ENCODE measurements around the gene RPS25. TPM values are rescaled to one million over a fixed set of nuclear protein-coding genes. Genes with fewer than 3 reads are reported as not detected.

RPS25 gene
- total and polyA plus RNA-seq, 4 donors: 228 to 499 (median 385) TPM

DNA sequence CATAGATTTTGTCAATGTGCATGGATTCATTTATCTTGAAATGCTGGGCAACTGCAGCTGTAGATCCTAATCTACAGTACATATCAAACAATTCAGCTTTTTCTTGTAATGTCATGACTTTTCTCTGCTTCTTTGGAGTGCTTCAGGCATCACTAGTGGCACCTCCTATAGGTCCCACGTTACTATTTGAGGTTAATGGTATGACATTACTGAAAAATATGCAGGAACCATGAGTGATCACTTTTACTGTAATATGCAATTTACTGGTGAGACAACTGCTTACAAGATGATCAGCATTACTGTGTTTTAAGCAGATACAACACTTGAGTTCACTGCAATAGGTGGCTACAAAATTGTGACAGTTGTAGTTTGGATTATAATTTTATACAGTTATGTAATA, 17.2 kb downstream of the RPS25 start:
- H3K9ac ChIP-seq (ENCODE audit: low read depth in 1 of 2, low read length in 2 of 2): no peak overlapping the region
- H3K27me3 ChIP-seq (ENCODE audit: control insufficient read depth in 4 of 4, insufficient read depth in 4 of 4, low read length in 3 of 4): no peaks in the 10 kb centered on the region
- H3K9me3 ChIP-seq (ENCODE audit: control insufficient read depth in 4 of 4, low read length in 3 of 4): no peaks in the 10 kb centered on the region
- H3K36me3 ChIP-seq (ENCODE audit: control insufficient read depth in 4 of 4, insufficient read depth in 3 of 4, low read depth in 1 of 4, low read length in 3 of 4): peaks cover 0 to 19% (median 15%) of the 10 kb centered on the region in 4 donors
- no peak overlapping the region for H3K27ac ChIP-seq (ENCODE audit: low read depth in 1 of 2, low read length in 2 of 2)
- H3K4me3 ChIP-seq (ENCODE audit: low read depth in 1 of 3, low read length in 3 of 3): no peak overlapping the region
- no peak for DNase-seq (ENCODE audit: low spot score)
- peaks cover 1 to 21% (median 20%) of the 10 kb centered on the region in 4 donors for H3K4me1 ChIP-seq (ENCODE audit: control insufficient read depth in 4 of 4, insufficient read depth in 4 of 4, low read length in 3 of 4)
- TF ChIP-seq EGR1 (IDR thresholded peaks at IDR 0.05; ENCODE audit: low read depth in 2 of 2) (no peak), RXRA (IDR thresholded peaks at IDR 0.05) (no peak), JUND (IDR thresholded peaks at IDR 0.05) (no peak)
- TF ChIP-seq, protein P1, sequence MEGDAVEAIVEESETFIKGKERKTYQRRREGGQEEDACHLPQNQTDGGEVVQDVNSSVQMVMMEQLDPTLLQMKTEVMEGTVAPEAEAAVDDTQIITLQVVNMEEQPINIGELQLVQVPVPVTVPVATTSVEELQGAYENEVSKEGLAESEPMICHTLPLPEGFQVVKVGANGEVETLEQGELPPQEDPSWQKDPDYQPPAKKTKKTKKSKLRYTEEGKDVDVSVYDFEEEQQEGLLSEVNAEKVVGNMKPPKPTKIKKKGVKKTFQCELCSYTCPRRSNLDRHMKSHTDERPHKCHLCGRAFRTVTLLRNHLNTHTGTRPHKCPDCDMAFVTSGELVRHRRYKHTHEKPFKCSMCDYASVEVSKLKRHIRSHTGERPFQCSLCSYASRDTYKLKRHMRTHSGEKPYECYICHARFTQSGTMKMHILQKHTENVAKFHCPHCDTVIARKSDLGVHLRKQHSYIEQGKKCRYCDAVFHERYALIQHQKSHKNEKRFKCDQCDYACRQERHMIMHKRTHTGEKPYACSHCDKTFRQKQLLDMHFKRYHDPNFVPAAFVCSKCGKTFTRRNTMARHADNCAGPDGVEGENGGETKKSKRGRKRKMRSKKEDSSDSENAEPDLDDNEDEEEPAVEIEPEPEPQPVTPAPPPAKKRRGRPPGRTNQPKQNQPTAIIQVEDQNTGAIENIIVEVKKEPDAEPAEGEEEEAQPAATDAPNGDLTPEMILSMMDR (IDR thresholded peaks at IDR 0.05; ENCODE audit: low read depth, low read length, missing input control): no peak
- 92% methylated on average over 1 of the region's 1 CpG for WGBS

DNA sequence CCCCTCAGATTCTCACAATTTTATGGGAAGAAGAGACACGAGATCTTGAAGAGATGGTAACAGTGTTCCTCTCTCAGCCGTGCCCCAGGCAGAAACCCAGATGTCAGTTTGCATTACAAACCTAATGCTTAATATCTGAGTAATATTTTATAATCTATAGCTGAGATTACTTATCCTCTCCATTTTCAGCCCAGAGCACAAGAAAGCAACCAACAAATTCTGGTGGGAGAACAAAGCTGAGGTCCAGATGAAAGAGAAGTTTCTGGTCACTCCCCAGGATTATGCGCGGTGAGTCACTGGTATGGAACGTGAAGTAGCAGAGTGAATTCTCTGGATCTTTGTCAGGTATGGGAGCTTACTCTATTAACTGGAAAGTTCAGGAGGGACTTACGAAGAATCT, 19.3 kb downstream of the RPS25 start:
- Histone ChIP-seq H3K4me1 (ENCODE audit: control insufficient read depth in 4 of 4, insufficient read depth in 4 of 4, low read length in 3 of 4) (peaks cover 1 to 21% (median 20%) of the 10 kb centered on the region in 4 donors), H3K27me3 (ENCODE audit: control insufficient read depth in 4 of 4, insufficient read depth in 4 of 4, low read length in 3 of 4) (no peaks in the 10 kb centered on the region), H3K9me3 (ENCODE audit: control insufficient read depth in 4 of 4, low read length in 3 of 4) (no peaks in the 10 kb centered on the region), H3K9ac (ENCODE audit: low read depth in 1 of 2, low read length in 2 of 2) (peak overlapping the region; percentile 21 to 77), H3K4me3 (ENCODE audit: low read depth in 1 of 3, low read length in 3 of 3) (peak overlapping the region in 2 of 3 donors; percentile 91 to 93), H3K36me3 (ENCODE audit: control insufficient read depth in 4 of 4, insufficient read depth in 3 of 4, low read depth in 1 of 4, low read length in 3 of 4) (peaks cover 0 to 15% (median 12%) of the 10 kb centered on the region in 4 donors), H3K27ac (ENCODE audit: low read depth in 1 of 2, low read length in 2 of 2) (no peak overlapping the region)
- no peak for DNase-seq (ENCODE audit: low spot score)
- TF ChIP-seq YY1 (IDR thresholded peaks at IDR 0.05) (no peak), RAD21 (IDR thresholded peaks at IDR 0.05) (no peak), TAF1 (conservative IDR thresholded peaks at IDR 0.05) (no peak), FOXA2 (IDR thresholded peaks at IDR 0.05) (no peak), EGR1 (IDR thresholded peaks at IDR 0.05; ENCODE audit: low read depth in 2 of 2) (no peak), NR2F2 (IDR thresholded peaks at IDR 0.05) (no peak), RXRA (IDR thresholded peaks at IDR 0.05) (no peak), JUND (IDR thresholded peaks at IDR 0.05) (no peak), HNF4G (IDR thresholded peaks at IDR 0.05) (no peak), FOXA1 (IDR thresholded peaks at IDR 0.05) (no peak), SP1 (IDR thresholded peaks at IDR 0.05) (no peak), GABPA (IDR thresholded peaks at IDR 0.05 in 1 of 2, conservative IDR thresholded peaks at IDR 0.05 in 1 of 2) (no peak), HNF4A (conservative IDR thresholded peaks at IDR 0.05) (no peak)
- TF ChIP-seq, protein P2, sequence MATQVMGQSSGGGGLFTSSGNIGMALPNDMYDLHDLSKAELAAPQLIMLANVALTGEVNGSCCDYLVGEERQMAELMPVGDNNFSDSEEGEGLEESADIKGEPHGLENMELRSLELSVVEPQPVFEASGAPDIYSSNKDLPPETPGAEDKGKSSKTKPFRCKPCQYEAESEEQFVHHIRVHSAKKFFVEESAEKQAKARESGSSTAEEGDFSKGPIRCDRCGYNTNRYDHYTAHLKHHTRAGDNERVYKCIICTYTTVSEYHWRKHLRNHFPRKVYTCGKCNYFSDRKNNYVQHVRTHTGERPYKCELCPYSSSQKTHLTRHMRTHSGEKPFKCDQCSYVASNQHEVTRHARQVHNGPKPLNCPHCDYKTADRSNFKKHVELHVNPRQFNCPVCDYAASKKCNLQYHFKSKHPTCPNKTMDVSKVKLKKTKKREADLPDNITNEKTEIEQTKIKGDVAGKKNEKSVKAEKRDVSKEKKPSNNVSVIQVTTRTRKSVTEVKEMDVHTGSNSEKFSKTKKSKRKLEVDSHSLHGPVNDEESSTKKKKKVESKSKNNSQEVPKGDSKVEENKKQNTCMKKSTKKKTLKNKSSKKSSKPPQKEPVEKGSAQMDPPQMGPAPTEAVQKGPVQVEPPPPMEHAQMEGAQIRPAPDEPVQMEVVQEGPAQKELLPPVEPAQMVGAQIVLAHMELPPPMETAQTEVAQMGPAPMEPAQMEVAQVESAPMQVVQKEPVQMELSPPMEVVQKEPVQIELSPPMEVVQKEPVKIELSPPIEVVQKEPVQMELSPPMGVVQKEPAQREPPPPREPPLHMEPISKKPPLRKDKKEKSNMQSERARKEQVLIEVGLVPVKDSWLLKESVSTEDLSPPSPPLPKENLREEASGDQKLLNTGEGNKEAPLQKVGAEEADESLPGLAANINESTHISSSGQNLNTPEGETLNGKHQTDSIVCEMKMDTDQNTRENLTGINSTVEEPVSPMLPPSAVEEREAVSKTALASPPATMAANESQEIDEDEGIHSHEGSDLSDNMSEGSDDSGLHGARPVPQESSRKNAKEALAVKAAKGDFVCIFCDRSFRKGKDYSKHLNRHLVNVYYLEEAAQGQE (IDR thresholded peaks at IDR 0.05): no peak
- TF ChIP-seq, protein P3, sequence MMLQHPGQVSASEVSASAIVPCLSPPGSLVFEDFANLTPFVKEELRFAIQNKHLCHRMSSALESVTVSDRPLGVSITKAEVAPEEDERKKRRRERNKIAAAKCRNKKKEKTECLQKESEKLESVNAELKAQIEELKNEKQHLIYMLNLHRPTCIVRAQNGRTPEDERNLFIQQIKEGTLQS (IDR thresholded peaks at IDR 0.05): no peak
- TF ChIP-seq, protein P1 (IDR thresholded peaks at IDR 0.05; ENCODE audit: low read depth, low read length, missing input control): no peak
- TF ChIP-seq, protein P4, sequence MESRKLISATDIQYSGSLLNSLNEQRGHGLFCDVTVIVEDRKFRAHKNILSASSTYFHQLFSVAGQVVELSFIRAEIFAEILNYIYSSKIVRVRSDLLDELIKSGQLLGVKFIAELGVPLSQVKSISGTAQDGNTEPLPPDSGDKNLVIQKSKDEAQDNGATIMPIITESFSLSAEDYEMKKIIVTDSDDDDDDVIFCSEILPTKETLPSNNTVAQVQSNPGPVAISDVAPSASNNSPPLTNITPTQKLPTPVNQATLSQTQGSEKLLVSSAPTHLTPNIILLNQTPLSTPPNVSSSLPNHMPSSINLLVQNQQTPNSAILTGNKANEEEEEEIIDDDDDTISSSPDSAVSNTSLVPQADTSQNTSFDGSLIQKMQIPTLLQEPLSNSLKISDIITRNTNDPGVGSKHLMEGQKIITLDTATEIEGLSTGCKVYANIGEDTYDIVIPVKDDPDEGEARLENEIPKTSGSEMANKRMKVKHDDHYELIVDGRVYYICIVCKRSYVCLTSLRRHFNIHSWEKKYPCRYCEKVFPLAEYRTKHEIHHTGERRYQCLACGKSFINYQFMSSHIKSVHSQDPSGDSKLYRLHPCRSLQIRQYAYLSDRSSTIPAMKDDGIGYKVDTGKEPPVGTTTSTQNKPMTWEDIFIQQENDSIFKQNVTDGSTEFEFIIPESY (IDR thresholded peaks at IDR 0.05): no peak
- TF ChIP-seq, protein P5, sequence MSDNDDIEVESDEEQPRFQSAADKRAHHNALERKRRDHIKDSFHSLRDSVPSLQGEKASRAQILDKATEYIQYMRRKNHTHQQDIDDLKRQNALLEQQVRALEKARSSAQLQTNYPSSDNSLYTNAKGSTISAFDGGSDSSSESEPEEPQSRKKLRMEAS (IDR thresholded peaks at IDR 0.05): no peak
- 74% methylated on average over 6 of the region's 6 CpGs for WGBS
